Suprapubic skin (tissue), 4 donors: Measurements from ENCODE around the gene XYLT1.

Experiments used
- CTCF ChIP-seq, 2 donors: fragments of 200-600 bp in 1 of 2; fragments of 450-650 bp in 1 of 2; sonication (generic) in 1 of 2; IDR thresholded peaks; one replicate each; pipeline ENCODE4 v1.5.1; 2016 to 2019; ENCODE audit warnings: antibody characterized with exemption in 2 of 2, mild to moderate bottlenecking in 1 of 2, moderate library complexity in 1 of 2
- POLR2A ChIP-seq, 2 donors: fragments of 450-650 bp; IDR thresholded peaks; one replicate each; pipeline ENCODE4 v1.6.1; 2017; ENCODE audit warnings: antibody characterized with exemption in 2 of 2, mild to moderate bottlenecking in 2 of 2, moderate library complexity in 2 of 2
- POLR2AphosphoS5 ChIP-seq, 3 donors: sonication (generic); formaldehyde crosslinking; IDR thresholded peaks; one replicate each; pipeline ENCODE4 v1.6.1; 2017; ENCODE audit warnings: antibody characterized with exemption in 3 of 3

- TF ChIP-seq POLR2A (IDR thresholded peaks at IDR 0.05), result no peak
- TF ChIP-seq CTCF (IDR thresholded peaks at IDR 0.05), result no peak
- TF ChIP-seq POLR2AphosphoS5 (IDR thresholded peaks at IDR 0.05), result no peak
Measured at GRCh38 chr16:17277981-17278381, 192.8 kb downstream of the XYLT1 start.
